ENCODE measurements around the gene DOCK8. TPM values are rescaled to one million over a fixed set of nuclear protein-coding genes. Genes with fewer than 3 reads are reported as not detected.
"Not testable (repeated sequence)": the region's sequence is repeated elsewhere in the genome, so short reads cannot be mapped to it uniquely, and the experiment has no call there.

The DOCK8 gene
- polyA plus RNA-seq, 4 donors, result 12.1 to 14.7 (median 12.7) TPM

DNA sequence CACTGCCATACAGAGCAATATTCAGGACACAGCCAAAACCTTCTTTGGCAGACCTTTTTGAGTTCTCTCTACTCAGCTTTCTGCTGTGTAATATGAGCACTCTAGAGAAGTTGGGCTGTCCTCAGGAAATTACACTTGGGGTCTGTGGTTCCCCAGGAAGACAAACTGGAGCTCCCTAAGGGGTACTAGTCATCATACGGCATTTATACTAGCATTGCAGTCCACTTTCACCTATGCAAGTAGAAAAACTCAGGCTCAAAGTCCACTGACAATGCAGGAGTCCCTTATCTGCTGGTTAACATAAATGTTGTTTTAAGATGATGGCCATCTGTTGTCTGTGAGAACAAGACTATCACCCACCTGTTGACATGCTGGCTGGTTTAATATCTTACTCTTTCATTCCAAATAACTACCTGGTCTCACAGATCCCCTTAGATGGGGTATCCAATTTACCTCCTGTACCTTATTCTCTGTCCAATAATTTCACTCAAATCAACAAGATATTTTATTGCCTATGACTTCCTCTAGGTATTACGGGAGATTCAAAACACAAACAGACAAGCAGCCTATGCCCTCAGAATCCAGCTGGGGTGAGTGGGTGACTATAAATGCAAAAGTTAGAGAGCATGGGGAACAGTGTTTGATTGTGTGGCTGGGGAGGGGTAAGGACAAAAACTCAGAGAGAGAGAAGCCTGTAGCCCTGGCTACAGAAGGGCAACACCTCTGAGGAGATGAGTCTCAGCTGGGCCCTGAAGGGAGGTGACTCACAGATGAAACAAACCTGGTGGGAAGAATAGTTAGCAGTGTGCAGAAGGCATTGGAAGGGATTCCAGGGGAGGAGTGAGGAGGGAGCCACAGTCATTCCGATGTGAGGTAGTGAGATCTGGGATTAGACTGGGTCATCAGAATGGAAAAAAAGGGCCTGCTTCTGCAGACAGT is 10.2 kb downstream of the DOCK8 start:
- no peak for DNase-seq (ENCODE audit: low read depth in 4 of 4, low spot score in 3 of 4)

DNA sequence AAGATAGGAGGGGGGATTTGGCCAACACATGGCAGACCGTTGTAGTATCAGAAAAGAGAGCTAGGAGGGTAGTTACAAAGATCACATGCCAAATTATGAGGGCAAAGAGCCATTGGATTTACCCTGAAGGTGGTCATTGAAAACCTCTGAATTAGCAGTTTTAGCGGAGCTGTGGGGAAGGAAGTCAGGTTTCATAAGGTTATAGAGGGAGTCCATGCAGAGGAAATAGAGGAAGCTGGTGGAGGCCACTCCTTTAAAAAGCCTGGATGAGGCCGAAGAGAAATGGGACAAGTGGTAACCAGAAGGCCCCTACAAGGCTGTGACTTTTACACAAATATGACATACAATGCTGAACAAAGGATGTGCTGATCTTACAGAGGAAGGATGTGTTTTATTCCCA is 13.2 kb downstream of the DOCK8 start:
- no peak for DNase-seq (ENCODE audit: low read depth in 4 of 4, low spot score in 3 of 4)

DNA sequence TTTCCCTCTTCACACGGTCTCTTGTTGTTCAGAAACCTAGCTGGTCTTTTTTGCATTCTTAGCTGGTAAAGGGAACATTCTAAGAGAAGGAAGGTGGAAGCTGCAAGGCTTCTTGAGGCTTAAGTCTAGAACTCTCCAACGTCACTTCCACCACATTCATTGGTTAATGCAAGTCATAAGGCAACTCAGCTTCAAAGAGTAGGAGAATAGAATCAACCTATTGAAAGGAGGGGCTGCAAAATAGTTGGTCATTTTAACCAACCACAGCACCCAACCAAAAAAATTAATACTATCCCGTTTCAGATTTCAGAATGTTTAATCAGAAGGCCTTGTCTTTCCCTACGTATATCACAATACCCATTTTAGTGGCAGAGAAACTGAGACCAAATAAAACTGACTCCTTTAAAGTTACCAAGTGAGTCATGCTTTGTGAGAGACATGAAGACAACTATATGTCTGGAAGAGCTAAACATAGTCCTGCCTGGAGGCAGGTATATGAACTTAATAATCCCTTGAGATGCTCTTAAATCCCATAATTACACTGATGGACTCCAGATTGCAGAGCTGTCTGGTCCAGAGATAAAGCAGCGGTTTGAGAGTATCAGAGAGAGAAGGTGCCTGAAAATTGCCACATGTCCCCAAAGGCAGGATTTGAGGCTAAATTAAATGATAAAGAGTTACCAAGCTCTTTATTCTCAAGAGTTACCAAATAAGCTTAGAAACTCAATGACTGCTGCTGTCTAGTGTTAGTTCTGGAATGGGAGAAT is 14.4 kb downstream of the DOCK8 start:
- DNase-seq (ENCODE audit: low read depth in 4 of 4, low spot score in 3 of 4), result no peak

DNA sequence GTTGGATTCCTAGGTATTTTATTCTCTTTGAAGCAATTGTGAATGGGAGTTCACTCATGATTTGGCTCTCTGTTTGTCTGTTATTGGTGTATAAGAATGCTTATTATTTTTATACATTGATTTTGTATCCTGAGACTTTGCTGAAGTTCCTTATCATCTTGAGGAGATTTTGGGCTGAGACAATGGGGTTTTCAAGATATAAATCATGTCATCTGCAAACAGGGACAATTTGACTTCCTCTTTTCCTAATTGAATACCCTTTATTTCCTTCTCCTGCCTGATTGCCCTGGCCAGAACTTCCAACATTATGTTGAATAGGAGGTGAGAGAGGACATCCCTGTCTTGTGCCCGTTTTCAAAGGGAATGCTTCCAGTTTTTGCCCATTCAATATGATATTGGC is 17.0 kb downstream of the DOCK8 start:
- not testable (repeated sequence) for DNase-seq (ENCODE audit: low read depth in 4 of 4, low spot score in 3 of 4)

DNA sequence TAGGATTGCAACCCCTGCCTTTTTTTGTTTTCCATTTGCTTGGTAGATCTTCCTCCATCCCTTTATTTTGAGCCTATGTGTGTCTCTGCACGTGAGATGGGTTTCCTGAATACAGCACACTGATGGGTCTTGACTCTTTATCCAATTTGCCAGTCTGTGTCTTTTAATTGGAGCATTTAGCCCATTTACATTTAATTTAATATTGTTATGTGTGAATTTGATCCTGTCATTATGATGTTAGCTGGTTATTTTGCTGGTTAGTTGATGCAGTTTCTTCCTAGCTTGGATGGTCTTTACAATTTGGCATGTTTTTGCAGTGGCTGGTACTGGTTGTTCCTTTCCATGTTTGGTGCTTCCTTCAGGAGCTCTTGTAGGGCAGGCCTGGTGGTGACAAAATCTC is 19.0 kb downstream of the DOCK8 start:
- DNase-seq (ENCODE audit: low read depth in 4 of 4, low spot score in 3 of 4), result not testable (repeated sequence)

DNA sequence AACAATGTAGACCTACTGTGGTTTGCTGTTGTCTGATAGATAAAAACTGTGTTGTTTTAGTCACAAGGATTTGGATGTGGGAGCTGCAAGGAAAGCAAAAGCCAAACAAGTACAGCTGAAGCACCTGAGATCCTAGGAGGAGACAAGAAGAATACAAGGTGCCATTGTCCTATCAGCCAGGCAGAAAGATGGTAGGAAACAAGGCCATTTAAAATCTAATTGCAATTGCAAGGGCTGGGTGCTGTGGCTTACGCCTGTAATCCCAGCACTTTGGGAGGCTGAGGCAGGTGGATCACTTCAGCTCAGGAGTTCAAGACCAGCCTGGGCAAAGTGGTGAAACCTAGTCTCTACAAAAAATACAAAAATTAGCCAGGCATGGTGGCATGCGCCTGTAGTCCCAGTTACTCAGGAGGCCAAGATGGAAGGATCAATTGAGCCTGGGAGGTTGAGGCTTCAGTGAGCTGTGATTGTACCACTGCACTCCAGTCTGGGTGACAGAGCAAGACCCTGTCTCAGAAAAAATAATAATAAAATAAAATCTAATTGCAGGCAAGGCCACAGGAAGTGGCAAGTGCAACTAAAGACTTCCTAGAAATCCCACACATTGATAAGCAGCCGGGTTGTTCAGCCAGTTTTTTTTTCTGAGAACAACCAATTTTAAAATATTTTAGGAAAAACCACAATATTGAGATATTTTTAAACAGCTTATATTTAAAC is 22.6 kb downstream of the DOCK8 start:
- no peak for DNase-seq (ENCODE audit: low read depth in 4 of 4, low spot score in 3 of 4)

DNA sequence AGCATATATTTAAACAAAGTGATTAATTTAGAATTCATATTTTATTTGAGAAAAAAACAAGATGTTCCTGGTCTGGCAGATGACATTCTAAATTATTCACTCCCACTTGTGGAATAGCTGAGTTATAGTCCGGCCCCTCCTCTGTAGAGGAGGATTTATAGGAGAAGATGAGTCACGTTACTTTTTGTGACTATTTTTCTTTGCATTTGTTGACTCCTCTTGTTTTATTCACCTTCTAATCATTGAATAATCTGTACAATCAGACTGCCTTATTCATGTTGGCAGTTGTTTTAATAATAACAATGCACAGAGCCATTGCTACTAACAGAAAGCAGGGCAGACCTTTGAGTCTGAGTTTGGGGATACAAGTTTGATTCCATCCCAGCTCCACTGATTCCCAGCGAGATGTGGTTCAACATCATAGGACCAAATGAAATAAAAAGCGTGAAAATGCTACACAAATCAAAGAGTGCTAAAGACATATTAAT is 23.2 kb downstream of the DOCK8 start:
- no peak for DNase-seq (ENCODE audit: low read depth in 4 of 4, low spot score in 3 of 4)

DNA sequence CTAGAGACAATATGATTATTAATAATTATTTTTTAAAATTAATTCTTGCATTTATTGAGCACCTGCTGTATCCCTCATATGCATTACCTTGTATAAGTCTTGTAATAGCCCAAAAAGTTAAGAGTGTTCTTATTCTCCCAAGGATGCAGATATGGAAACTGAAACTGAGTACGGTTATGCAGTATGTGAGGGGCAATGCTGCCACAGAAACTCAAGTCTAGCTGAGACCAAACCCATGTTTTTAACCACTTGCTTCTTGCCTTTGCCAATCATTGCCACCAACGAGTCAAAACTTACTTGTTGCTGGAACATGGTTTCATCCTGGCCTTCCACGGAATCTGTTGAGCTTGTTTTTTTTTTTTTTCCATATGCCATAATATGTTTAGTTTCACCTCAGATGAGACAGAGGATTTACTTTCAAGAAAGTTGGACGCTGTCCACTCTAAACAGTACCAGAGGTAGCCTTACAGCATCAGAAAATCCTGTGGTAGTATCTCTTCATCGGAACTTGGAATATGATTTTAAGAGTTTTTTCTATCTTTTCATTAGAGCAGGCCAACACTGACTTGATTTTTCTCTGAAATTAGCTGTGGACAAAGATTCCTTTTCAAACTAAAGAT is 27.9 kb downstream of the DOCK8 start:
- no peak for DNase-seq (ENCODE audit: low read depth in 4 of 4, low spot score in 3 of 4)

DNA sequence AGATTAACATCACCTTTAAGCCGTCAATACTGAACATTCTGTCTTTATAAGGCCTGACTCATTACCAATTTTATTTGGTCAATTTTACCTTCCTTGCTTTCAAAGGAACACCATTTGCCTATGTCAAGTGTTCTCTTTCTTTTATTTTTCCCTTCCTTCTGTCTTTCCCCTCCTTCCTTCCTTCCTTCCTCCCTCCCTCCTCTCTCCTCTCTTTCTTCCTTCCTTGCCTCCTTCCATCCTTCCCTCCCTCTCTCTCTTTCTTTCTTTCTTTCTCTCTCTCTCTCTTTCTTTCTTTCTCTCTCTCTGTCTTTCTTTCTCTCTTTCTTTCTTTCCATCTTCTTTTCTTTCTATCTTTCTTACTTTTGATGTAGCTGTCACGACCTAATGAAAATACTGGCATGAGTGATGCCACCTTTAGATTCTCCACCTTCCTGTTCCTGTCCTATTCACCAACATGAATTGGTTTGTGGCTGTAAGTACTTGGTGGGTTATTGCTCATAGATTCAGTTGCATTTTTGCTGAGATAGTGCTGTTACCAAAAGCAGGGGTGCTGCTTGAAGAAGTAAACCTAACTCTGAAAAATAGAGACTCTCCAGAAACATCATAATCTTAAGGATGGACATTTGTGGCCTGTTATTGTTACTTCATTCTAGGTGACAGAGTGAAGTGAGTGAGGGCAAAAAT is 33.8 kb downstream of the DOCK8 start:
- no peak for DNase-seq (ENCODE audit: low read depth in 4 of 4, low spot score in 3 of 4)

DNA sequence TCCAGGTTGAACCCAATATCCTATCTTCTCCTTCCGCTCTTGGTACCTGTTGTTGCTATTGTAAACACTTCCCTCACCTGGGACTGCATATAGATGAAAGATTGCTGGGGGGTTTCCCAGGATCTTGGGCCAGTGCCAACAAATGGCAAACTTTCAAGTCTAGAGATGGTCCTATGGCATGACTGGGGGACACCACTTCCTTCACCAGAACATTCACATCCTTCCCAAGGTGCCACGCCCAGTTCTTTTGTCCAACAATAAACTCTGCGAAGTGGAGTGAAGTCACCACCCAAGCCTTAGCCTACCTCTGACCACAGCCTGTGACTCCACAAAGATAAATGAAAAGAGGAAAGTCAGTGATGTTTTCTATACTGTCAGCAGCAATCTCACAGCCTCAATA is 34.4 kb downstream of the DOCK8 start:
- DNase-seq (ENCODE audit: low read depth in 4 of 4, low spot score in 3 of 4), result no peak

DNA sequence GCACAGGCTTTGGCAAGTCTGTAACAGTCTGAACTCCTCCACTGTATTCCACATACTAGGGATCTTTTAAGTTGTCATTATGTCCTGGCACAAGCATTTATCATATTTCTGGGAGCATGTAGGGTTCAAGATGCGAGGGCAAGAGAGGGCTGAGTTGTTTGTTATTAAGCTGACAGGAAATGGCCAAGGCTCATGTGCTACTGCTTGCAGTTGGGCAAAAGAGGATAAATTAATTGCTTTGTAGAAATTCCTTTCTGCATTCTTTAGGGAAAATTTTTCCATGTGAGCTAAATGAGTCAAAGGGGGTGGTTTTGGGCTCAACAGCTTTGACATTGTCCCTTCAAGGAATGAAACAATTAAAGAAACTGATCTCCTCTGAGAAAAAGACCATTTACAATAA is 35.4 kb downstream of the DOCK8 start:
- DNase-seq (ENCODE audit: low read depth in 4 of 4, low spot score in 3 of 4), result no peak

DNA sequence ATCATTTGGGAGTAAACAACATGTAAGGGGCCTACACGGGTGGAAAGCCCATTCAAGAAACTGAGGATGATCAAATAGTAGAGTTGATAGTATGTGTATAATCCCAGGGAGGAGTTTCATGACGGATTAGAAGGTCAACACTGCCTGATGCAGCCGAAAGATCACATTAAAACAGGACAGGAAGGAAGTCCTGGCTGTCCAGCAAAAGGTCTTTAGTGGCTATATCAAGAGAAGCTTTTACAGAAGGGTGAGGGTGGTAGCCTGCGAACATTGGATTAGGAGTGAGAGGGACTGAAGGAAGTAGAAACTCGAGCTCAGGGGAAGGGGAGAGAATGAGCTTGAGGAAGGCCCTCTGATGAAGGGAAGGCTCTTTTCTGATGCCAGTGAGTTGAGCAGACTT is 36.0 kb downstream of the DOCK8 start:
- DNase-seq (ENCODE audit: low read depth in 4 of 4, low spot score in 3 of 4), result no peak

DNA sequence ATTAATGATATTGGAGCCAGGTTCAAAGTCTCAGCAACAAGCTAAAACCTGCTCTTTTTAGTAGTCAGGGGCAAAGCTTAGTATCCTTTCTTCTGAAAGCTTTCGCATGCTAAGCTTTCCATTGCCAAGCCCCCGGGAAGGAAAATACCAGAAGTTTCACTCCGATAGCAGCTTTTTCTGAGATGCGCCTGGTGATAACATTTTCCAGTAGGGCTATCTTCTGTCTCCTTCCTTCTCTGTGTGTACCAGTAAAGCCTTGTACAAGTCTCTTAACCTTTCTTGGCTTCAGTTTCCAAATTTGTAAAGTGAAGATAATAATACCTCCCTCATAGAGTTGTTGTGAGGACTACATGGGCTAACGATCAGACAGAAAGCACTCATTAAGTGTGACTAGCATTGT is 36.7 kb downstream of the DOCK8 start:
- DNase-seq (ENCODE audit: low read depth in 4 of 4, low spot score in 3 of 4), result no peak

DNA sequence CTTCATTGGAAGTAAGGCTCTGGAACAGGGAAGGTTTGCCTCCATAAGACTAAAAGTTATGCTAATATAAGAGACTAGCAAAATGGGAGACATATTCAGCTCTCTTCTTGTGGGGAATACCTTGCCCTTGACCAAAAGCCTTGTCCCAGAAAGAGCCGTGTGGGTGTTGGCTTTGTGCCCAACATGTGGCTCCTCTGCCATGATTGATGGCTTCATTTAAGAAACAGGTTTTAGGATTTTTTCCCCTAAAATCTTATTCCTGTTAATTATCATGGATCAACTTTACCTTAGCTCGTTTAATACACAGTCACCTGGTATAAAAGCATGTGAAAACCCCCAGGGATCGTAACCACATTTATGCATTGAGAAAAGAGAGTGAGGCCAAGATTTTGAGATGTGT is 38.9 kb downstream of the DOCK8 start:
- no peak for DNase-seq (ENCODE audit: low read depth in 4 of 4, low spot score in 3 of 4)

DNA sequence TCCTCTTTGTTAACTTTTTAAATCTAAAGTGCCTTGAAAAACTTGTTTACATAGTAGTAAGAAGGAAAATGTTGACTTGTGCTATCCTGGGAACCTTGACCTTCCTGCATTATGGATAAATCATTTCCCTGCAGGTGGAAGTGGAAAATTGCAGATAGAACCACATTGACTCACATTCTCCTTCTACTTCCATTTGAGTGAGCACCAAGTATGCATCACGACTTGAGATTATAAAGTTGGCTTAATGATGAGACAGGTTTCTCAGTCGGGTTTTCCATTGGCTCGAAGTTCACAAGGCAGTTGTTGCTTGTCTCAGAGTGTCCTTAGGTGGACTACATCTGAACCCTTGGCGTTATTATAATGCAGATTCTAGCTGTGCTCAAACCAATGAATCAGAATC is 39.9 kb downstream of the DOCK8 start:
- peak in 1 of 4 donors; percentile 5 for DNase-seq (ENCODE audit: low read depth in 4 of 4, low spot score in 3 of 4)

DNA sequence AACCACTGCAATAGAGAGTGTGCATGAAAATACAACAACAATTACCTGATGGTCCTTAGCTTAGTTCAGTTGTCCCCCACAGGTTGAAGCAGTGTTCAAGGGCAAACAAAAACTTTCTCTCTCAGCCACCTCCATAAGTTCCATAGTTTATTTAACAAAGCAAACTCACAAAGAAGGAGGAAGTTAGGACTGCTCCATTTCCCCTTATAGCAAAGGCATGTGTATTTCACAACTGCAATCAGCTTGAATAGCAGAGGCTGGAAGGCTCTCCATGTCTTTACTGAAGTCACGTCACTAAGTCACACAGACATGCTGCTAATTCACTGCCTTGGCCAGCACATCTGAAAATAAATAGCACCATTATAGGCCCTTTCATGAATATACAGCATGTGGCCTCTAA is 43.3 kb downstream of the DOCK8 start:
- no peak for DNase-seq (ENCODE audit: low read depth in 4 of 4, low spot score in 3 of 4)

DNA sequence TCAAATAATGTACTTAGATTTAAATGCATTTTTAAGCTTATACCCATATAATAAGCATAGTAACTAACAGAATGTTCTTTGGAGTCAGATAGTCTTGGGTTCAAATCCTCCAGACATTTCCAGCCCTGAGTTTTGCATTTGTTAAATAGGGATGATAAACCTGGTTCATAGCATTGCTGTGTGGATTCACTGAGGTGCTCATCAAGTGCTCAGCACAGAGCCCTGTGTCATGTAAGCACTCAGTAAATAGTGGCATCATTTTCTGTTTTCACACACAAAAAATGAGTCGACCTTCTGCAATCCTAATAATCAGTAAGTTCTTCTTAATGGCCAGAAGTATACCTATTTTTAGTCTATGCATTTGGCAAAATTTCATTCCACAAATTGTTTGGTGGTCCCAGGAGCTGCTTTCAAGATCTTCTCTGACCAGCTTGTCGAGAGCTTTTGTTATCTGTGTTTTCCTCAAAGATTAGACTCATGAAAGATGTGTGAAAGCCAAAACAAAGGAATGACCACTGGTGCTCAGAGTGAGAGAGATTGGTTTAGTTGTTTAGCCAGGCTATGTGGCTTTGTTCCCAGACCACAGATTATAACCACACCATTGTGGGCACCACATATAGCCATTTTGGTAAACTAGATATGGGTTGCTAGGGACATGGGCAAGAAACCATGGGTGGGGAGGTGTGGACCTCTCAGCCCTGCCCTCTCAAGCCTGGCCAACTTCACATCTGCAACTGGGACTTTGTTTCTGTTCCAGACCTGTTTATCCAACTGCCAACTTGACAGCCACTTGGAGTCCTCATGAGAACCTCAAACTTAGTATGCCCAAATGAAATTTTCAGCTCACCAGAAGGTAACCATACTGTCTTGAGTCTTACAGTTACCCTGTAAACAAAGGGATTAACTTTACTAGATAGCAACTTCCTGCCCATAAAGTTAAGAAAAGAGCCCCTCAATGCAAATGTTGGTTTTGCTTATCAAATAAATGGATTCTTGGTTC is 45.0 kb downstream of the DOCK8 start:
- DNase-seq (ENCODE audit: low read depth in 4 of 4, low spot score in 3 of 4), result no peak

DNA sequence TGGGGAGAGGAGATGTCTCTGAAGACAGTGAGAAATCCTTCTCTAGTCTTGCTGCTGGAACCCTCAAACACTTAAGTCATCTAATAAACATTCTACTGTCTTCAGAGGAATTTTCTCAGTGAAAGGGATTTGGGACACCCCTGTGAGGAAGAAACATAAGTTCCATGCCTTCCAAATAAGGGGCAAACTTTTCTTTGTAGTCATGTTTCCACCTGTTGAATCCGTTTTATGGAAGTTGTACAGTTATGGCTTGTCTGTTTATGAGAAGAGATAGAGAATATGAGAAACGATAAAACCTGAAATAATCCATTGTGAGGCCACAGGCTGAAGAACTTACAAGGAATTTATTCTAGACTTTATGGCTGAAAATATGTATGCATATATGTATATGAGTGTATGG is 49.6 kb downstream of the DOCK8 start:
- no peak for DNase-seq (ENCODE audit: low read depth in 4 of 4, low spot score in 3 of 4)
